ENCODE results near the gene AXL.
"Not testable (repeated sequence)": the region's sequence is repeated elsewhere in the genome, so short reads cannot be mapped to it uniquely, and the experiment has no call there.

The AXL gene

DNA sequence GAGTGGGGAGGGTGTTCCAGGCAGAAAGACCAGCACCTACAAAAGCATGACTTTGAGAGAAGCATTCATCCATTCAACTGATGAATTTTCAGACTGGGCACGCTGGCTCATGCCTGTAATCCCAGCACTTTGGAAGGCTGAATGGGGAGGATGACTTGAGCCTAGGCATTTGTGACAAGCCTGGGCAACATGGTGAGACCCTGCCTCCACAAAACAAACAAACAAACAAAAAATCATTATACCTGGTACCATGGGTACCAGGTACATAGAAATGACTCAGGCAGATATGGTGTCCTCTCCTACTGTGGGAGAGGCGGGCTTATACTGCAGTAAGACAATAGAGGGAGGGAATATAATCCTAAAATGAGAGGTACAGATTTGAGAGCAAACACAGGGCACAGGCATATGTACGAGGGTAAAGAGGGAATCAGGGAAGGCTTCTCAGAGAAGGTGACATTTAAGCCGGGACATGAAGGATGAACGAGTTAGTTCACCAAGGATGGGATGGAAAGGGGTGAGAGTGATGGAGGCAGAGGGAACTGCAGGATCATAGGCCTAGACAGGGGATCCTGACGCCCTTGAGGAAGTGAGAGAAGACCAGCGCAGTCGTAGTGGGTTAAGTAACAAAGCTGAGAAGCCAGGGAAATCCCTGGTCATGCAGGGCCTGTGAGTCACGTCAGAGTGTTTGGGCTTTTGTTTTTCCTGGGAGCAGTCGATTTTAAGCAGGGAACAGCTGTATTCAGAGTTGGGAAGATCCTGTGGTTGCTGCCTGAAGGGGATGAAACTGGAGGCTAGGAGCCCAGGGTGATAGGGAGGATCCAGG lies 23.1 kb upstream of the AXL start:
- Mint-ChIP-seq H3K4me3 (no peak overlapping the region), H3K36me3 (no peaks in the 10 kb centered on the region), H3K9me3 (ENCODE audit: low read depth) (no peaks in the 10 kb centered on the region), H3K4me1 (ENCODE audit: low read depth) (peaks cover 17% of the 10 kb centered on the region), H3K27me3 (peaks cover 18% of the 10 kb centered on the region), H3K27ac (no peak overlapping the region)

DNA sequence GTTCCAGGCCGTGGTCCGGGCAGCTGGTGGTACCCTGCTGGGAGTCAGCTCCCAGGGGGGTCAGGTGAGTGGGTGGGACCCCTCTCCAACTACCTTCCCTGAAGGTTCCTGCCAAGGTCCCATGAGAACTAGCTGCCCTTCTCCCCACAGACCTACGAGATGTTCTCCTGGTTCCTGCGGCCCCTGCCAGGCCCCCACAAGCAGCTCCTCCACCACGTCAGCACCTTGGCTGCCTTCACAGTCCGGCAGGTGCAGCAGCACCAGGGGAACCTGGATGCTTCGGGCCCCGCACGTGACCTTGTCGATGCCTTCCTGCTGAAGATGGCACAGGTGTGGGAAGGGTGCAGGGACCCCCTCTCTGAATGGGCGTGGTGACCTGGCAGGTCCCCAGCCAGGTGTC lies 20.5 kb upstream of the AXL start:
- Mint-ChIP-seq H3K27ac (no peak overlapping the region), H3K27me3 (peaks cover 5% of the 10 kb centered on the region), H3K4me3 (no peak overlapping the region), H3K9me3 (ENCODE audit: low read depth) (no peaks in the 10 kb centered on the region), H3K36me3 (no peaks in the 10 kb centered on the region), H3K4me1 (ENCODE audit: low read depth) (peaks cover 8% of the 10 kb centered on the region)

DNA sequence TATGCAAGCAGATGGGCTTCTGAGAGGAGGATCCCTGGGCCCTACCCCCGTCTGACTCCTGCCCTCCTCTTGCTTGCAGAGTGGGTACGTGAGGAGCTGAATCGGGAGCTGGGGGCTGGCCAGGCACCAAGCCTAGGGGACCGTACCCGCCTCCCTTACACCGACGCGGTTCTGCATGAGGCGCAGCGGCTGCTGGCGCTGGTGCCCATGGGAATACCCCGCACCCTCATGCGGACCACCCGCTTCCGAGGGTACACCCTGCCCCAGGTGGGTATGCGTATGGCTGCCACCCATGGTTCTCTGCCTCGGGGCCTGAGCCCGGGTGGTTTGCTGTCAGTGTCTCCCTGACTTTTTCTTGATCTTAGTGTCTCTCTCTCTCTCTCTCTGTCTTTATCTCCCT lies 15.7 kb upstream of the AXL start:
- Mint-ChIP-seq H3K4me3 (no peak overlapping the region), H3K27ac (peak overlapping the region; percentile 64), H3K4me1 (ENCODE audit: low read depth) (peaks cover 3% of the 10 kb centered on the region), H3K27me3 (no peaks in the 10 kb centered on the region), H3K36me3 (no peaks in the 10 kb centered on the region), H3K9me3 (ENCODE audit: low read depth) (no peaks in the 10 kb centered on the region)

DNA sequence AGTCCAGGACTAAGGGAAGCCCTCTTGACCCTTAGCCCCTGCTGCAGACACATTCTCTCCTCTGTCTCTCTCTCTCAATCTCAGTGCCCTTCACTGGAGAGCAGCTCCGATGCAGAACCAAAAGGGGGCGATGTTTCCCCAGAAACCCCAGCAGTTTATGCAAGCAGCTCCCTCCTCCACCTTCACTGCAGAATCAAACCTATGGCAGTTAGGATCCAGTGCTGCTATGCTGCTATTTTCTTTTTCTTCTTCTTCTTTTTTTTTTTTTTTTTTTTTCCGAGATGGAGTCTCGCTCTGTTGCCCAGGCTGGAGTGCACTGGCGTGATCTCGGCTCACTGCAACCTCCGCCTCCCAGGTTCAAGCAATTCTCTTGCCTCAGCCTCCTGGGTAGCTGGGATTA lies 14.7 kb upstream of the AXL start:
- not testable (repeated sequence) for H3K27ac Mint-ChIP-seq; H3K36me3 Mint-ChIP-seq; H3K4me3 Mint-ChIP-seq; H3K27me3 Mint-ChIP-seq; H3K9me3 Mint-ChIP-seq (ENCODE audit: low read depth); H3K4me1 Mint-ChIP-seq (ENCODE audit: low read depth)

DNA sequence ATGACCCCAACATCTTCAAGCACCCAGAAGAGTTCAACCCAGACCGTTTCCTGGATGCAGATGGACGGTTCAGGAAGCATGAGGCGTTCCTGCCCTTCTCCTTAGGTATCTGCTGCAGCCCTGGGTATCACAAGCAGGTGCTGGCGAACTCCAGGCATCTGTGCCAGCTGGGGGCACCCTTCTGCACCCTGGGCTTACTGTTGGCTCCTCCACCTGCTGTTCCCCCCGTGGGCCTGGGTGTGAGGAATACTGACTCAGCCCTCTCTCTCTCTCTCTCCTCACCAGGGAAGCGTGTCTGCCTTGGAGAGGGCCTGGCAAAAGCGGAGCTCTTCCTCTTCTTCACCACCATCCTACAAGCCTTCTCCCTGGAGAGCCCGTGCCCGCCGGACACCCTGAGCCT lies 13.0 kb upstream of the AXL start:
- Mint-ChIP-seq H3K27me3 (no peaks in the 10 kb centered on the region), H3K4me3 (no peak overlapping the region), H3K9me3 (ENCODE audit: low read depth) (no peaks in the 10 kb centered on the region), H3K27ac (no peak overlapping the region), H3K36me3 (no peaks in the 10 kb centered on the region), H3K4me1 (ENCODE audit: low read depth) (peaks cover 3% of the 10 kb centered on the region)

DNA sequence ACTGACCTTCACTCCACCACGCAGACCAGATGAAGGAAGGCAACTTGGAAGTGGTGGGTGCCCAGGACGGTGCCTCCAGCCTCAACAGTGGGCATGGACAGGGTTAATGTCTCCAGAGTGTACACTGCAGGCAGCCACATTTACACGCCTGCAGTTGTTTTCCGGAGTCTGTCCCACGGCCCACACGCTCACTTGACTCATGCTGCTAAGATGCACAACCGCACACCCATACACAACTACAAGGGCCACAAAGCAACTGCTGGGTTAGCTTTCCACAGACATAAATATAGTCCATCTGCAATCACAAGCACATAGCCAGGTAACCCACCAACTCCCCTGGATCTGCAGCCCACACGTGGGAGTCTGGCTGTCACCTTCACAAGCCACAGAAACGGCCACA lies 12.6 kb upstream of the AXL start:
- Mint-ChIP-seq H3K36me3 (no peaks in the 10 kb centered on the region), H3K27me3 (no peaks in the 10 kb centered on the region), H3K4me3 (no peak overlapping the region), H3K9me3 (ENCODE audit: low read depth) (no peaks in the 10 kb centered on the region), H3K4me1 (ENCODE audit: low read depth) (peaks cover 3% of the 10 kb centered on the region), H3K27ac (no peak overlapping the region)

DNA sequence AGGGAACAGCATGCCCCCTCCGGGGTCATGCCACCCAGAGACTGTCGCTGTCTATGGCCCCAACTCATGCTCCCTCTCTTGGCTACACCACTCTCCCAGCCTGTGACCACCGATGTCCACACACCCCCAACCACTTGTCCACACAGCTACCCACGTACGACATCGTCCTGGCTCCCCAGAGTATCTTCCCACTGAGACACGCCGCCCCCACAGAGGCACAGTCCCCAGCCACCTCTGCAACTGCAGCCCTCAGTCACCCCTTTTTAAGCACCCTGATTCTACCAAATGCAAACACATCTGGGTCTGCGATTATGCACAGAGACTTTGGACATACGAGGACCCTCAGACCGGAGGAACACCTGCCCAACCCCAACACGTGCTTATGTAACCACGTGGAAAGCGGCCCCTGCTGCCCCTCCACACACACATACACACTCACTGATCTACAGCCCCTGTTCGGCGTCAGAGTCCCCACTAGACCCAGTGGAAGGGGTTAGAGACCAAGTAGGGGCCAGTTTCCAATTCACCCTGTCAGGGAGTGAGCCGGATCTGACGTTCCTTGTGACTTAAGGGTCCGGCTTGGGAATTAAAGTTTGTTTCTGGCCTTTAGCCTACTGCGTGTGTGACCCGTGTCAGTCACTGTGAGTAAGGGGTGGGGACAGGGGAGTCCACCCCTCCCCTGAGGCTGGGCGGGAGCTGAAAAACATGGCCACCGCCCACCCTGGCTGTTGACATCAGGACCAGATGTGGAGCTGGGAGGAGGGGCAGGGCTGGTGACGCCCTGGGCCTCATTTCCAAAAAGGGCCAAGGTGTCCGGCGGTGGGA lies 11.9 kb upstream of the AXL start:
- no peaks in the 10 kb centered on the region for H3K27me3 Mint-ChIP-seq

DNA sequence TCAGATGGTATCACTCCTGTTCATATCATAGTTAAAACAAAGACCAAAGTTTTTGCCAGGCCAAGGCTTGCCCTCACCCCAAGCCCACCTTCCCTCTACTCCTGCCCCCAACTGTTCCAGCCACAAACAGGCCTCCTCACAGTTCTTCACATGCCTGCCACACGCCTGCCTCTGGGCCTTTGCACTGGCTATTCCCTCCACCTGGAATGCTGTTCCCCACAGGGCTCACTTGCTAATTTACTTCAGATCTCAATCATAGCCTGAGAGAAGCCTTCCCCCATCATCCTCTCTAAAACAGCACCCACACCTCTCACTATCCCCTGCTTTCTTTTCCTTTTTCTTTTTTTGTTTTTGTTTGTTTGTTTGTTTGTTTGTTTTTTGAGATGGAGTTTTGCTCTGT lies 4.9 kb upstream of the AXL start:
- Mint-ChIP-seq H3K4me1 (ENCODE audit: low read depth) (no peaks in the 10 kb centered on the region), H3K36me3 (no peaks in the 10 kb centered on the region), H3K4me3 (no peak overlapping the region), H3K9me3 (ENCODE audit: low read depth) (no peaks in the 10 kb centered on the region), H3K27me3 (peaks cover 6% of the 10 kb centered on the region), H3K27ac (no peak overlapping the region)

More for the DNA sequence above, 11.9 kb upstream of the AXL start:
- Mint-ChIP-seq H3K27ac (no peak overlapping the region), H3K36me3 (no peaks in the 10 kb centered on the region), H3K4me1 (ENCODE audit: low read depth) (peaks cover 3% of the 10 kb centered on the region), H3K4me3 (no peak overlapping the region), H3K9me3 (ENCODE audit: low read depth) (no peaks in the 10 kb centered on the region)

DNA sequence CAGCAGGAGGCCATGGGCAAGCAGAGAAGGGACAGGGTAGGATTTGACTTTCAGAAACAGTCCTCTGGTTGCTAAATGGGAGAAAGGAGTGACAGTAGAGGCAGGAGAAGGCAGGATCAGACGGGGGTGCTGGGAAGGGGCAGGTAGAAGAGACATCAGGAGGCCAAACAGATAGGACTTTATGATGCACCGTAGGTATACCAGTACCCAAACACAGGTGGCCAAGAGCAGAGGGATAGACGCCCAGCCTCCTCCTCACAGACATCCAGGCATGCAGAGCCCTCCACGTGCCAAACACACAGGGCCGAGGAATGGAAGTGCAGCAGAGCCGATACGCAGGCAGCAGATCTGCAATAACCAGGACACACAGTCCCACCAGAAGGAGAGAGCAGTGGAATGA lies 1.3 kb upstream of the AXL start:
- H3K36me3 Mint-ChIP-seq = no peaks in the 10 kb centered on the region
- no peaks in the 10 kb centered on the region for H3K4me1 Mint-ChIP-seq (ENCODE audit: low read depth)
- H3K27me3 Mint-ChIP-seq = peaks cover 12% of the 10 kb centered on the region
- H3K27ac Mint-ChIP-seq = no peak overlapping the region
- no peaks in the 10 kb centered on the region for H3K9me3 Mint-ChIP-seq (ENCODE audit: low read depth)
- no peak overlapping the region for H3K4me3 Mint-ChIP-seq

DNA sequence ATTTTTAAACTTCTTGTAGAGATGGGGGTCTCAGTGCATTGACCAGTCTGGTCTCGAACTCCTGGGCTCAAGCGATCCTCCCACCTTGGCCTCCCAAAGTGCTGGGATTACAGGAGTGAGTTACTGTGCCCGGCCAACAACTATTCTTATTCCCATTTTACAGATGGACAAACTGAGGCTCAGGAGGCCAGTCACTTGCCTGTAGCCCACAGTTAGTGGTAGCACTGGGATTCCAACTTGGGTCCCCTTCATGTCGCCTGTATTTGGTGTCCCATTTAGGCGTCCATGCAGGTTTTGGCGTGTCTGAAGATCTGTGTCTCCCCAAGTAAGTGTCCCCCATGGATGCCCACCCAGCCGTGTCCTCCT lies 791 bp upstream of the AXL start:
- Mint-ChIP-seq H3K4me3 (no peak overlapping the region), H3K27ac (no peak overlapping the region), H3K9me3 (ENCODE audit: low read depth) (no peaks in the 10 kb centered on the region), H3K27me3 (peaks cover 12% of the 10 kb centered on the region), H3K4me1 (ENCODE audit: low read depth) (no peaks in the 10 kb centered on the region), H3K36me3 (no peaks in the 10 kb centered on the region)

DNA sequence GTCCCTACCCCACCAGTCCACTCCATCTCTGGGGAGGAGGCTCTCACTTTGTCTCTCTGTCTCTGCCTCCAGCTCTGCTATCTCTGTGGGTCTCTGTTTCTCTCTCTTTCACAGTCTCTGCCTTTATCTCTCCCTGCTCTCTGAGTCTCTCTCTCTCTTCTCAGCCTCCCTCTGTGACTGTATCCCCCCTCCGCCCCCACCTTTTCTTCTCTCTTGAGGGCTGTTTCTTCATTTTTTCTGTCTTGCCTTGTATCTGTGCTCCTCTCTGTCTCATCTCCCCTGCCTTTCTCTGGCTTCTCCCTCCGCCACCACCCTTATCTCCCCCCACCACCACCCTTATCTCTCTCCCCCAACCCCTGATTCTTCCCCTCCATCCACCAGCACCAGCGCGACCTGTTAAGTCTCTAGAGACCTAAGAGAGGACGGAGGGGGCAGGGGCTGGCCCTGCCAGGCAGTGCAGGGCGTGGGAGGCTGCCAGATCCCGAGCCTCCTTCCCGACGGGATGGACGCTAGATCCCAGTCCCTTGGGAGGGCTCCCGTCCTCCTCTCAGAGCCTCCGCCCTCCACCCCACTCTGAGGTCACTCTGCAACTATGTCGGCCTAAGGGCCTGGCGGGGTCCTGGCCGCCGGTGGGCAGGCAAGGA lies 1.0 kb downstream of the AXL start:
- H3K4me1 Mint-ChIP-seq (ENCODE audit: low read depth) = peaks cover 6% of the 10 kb centered on the region
- H3K27me3 Mint-ChIP-seq = peaks cover 12% of the 10 kb centered on the region
- no peak overlapping the region for H3K27ac Mint-ChIP-seq
- H3K4me3 Mint-ChIP-seq = no peak overlapping the region
- H3K36me3 Mint-ChIP-seq = no peaks in the 10 kb centered on the region
- no peaks in the 10 kb centered on the region for H3K9me3 Mint-ChIP-seq (ENCODE audit: low read depth)

DNA sequence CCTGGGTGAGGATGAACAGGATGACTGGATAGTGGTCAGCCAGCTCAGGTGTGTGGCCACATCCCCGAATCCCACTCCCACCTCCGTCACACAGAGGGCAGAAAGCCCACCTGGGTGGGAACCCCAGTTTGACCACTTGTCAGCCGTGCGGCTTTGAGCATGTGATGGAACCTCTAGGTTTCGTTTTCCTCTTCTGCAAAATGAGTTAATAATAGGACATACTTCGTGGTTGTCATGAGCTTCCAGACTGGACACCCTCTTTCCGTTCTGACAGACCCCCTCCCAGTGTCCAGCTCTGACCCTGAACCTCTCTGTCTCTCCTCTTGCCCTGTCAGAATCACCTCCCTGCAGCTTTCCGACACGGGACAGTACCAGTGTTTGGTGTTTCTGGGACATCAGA lies 1.8 kb downstream of the AXL start:
- Mint-ChIP-seq H3K36me3 (no peaks in the 10 kb centered on the region), H3K4me3 (no peak overlapping the region), H3K27ac (no peak overlapping the region), H3K4me1 (ENCODE audit: low read depth) (peaks cover 13% of the 10 kb centered on the region), H3K27me3 (peaks cover 12% of the 10 kb centered on the region), H3K9me3 (ENCODE audit: low read depth) (no peaks in the 10 kb centered on the region)

DNA sequence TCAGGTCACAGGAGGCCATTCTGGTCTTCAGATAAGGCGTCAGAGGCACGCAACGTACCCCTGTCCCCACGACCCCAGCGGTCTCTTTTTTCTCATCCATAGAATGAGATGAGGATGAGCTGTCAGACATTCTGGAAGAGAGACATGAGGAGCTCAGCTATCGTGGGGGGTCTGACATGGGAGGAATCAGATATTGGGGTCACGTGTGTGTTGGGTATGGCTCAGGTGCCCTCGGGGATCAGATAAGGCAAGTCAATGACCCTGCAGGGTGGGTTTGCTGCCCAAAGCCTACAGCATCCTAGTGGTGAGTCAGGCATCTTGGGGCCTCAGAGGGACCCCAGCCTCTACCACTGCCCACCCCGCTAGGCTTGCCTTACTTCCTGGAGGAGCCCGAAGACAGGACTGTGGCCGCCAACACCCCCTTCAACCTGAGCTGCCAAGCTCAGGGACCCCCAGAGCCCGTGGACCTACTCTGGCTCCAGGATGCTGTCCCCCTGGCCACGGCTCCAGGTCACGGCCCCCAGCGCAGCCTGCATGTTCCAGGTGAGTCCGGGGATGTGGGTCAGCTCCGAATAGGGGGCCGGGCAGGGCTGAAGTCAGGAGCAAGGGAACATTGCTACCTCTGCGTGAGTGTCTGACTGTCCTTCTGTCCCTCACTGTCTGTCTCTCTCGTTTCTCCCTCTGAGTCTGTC lies 2.6 kb downstream of the AXL start:
- Mint-ChIP-seq H3K27me3 (peaks cover 12% of the 10 kb centered on the region), H3K36me3 (no peaks in the 10 kb centered on the region), H3K4me1 (ENCODE audit: low read depth) (peaks cover 16% of the 10 kb centered on the region), H3K27ac (no peak overlapping the region), H3K9me3 (ENCODE audit: low read depth) (no peaks in the 10 kb centered on the region), H3K4me3 (no peak overlapping the region)

DNA sequence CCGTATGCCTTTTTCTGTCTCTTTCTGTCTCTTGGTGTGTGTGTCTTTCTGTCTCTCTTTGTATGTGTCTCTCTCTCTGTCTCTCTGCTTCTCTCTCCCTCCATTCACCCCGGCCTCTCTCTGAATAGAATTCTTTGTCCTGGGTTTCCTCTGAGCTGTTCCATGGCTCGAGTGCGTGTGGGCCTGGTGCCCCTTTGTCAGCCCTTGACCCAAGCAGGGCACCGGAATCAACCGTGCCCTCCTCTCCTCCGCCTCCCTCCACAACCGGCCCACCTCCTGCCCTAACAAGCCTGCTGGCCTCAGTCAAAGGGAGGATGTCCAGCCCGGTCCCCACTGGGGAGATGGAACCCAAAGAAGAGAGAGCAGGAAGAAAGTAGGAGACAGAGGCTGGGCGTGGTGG lies 3.2 kb downstream of the AXL start:
- Mint-ChIP-seq H3K36me3 (no peaks in the 10 kb centered on the region), H3K27me3 (peaks cover 12% of the 10 kb centered on the region), H3K9me3 (ENCODE audit: low read depth) (no peaks in the 10 kb centered on the region), H3K27ac (no peak overlapping the region), H3K4me3 (no peak overlapping the region), H3K4me1 (ENCODE audit: low read depth) (peaks cover 22% of the 10 kb centered on the region)

Data from activated naive CD8-positive, alpha-beta T cell (primary cell).